HG03439 (cell line): Measurements from ENCODE around the gene SCAANT1.

ENCODE experiments used
- ATAC-seq: cut with Tn5 transposase; IDR thresholded peaks from one replicate; pipeline ENCODE4 v1.9.1; 2021; ENCODE audit warnings: mild to moderate bottlenecking, moderate library complexity; ENCODE audit not compliant: unreplicated experiment

The SCAANT1 gene

DNA sequence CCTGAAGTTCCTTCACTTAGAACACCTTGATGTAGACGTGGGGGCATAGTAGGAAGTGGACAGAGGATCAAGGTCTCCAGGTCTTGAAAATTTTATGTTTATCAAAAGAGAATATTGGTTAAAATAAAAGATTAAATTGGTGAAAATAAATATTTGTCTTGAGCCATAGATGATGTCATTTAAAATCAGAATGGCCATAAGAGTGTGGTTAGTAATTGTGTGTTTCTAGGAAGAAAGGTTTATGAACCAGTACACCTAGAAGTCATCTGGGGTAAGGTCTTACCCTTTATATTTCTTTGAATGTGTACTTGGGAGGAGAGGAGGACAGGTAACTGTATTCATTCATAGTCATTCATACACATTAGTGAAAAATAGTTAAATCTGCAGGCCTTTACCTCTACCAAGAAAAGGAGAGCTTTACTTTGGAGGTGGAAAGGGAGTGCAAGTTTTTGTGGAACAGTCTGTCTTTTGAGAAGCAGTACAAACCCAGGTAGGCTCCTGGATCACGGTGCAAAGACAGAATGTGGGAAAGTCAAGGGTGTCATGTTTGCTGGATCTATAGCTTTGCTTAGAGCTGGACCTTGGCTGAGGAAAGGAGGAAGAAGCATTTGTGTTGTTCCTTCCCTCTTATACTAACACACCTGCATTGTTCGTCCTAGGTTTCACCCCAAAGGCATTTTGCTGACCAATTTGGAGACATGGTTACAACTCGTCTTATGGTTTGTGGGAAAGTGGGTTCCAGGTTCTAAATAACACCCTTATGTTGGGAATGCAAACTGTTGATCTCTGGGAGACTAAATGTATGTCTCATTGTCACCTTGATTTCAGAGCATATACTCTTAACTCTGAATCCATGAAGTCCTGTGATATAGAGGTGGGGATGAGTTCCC lies 6.2 kb downstream of the SCAANT1 start:
- no peak for ATAC-seq

DNA sequence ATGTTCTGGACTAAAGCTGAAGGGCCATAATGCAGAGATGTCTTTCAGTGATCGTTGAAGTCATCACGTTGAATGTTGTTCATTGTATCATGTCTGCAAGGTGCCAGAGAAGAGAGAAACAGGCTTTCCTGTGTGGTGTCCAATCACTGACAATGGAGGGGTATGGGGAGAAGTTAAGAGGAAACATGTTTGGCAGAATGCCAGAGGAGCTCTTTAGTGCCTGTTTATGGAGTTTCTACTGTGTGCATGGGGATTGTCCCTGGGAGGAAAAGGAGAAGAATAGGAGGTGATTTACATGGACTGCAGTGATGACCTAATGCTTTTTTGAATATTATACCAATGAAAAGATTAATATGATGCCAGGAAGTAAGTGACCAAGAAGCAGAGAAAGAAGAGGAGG lies 11.7 kb downstream of the SCAANT1 start:
- ATAC-seq, result no peak

DNA sequence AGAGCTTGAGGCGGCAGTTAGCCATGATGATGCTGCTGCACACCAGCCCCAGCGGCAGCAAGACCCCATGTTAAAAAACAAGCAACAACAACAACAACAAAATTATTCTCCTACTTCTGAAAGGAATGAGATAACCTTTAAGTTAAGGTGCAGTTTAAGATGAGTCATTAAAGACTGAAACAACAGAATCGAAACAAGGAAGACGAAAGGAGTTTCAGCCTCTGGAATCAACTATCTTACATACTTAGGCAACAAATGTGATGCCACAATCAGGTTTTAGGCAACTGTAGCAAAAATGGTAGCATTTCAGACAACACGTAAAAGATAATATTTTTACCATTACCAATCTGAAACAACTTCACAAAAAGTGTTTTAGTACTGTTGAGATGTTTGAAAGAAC lies 12.2 kb downstream of the SCAANT1 start:
- no peak for ATAC-seq

DNA sequence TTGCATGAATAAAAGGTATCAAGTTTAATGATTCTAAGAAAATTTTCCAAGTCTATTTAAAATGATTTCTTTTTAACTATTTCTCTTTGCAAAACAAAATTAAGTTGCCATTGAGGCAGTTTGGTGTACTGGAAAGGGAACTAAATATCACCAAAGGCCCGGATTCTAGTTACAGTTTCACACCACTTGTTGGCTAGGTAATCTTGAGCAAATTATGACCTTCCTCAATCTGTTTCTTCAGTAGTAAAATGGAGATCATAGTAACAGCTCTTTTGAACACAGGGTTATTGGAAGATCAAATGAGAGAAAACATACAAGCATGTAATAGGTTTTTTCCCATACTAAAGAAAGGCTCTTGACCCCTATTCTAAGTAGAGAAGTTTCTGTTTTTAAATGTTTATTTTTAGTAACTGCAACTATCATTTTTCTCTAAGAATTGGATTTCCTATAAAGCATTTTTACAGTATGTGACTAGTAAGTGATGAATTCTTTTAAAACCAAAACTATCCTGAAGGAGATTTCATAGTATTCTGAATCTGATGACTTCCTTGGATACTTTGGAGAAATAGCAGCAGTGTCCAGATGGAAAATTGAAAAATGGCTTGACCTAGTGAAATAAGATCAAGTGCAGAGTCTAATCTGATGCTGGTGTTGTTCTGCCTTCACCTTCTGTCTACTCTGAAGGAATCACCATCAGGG lies 15.7 kb downstream of the SCAANT1 start:
- ATAC-seq, result no peak

DNA sequence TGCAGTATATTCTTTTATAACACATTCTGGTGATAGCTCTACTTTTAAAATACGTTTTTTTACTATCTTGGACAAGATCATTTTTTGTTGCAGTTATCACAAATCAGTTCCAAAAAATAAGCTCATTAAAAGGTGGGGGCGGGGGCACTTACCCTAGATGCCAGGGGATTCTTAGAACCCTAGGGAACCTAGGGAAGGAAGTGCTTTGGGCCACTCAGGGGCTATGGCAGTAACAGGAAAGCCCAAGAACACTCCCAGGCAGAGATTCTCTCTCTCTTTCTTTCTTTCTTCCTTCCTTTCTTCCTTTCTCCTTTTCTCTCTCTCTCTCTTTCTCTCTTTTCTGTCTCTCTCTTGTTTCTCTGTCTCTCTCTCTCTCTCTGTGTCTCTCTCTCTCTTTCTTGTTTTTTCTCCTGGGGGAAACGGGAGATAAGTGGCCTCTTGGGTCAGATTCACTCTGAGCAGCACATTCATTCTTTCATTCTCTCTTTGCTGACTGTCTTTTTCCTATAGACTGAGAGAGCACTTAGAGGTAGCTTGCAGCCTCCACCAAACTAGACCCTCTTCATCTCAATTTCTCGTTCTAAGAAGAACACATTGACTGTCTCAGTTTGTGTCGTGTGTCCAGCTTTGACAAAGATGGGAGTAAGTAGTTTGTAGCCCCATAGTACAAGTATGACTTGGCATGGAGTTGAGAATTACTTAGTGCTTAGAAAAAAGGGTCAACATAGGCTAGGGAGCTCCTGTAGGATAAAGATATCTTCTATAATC lies 16.6 kb downstream of the SCAANT1 start:
- ATAC-seq, result no peak

DNA sequence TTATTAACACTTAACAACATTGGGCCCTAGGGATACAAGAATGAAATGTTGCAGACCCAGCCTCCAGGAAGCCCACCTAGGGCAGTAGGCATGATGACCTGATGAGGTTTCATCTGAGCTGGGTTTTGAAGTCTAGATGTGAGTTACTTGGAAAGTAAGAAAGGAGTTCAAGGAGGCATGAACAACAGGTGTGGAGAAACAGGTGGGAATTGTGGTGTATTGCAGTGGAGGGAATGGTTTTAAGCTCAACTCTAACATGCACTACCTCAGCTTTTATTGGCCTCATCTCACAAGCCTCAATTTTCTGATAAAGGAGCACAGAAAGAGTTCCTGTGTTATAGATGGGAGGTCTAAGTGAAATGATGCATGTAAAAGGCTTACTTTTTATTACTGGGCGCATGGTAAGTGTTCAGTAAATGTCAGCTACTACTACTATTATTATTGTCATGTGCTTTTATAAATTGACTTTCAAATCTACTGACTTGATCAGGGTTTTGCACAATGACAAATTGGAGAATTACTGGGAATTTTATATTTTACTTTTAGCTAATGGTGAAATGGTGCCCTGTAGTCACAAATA lies 19.3 kb downstream of the SCAANT1 start:
- no peak for ATAC-seq

DNA sequence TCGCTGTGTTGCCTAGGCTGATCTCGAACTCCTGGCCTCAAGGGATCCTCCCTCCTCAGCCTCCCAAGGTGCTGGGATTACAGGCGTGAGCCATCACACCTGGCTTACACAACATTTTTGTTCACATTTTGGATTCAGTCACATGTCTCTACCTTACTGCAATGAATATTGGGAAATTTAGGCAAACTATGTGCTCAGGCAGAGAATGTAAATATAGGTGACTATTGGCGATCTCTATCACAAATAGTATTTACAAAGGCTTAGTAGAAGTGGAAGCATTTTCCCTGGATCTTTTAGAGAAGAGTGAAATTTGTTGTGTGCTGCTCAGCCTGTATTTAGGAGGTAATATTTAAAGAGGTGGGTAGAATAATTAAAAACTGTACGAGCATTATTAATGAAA lies 20.7 kb downstream of the SCAANT1 start:
- ATAC-seq, result no peak

DNA sequence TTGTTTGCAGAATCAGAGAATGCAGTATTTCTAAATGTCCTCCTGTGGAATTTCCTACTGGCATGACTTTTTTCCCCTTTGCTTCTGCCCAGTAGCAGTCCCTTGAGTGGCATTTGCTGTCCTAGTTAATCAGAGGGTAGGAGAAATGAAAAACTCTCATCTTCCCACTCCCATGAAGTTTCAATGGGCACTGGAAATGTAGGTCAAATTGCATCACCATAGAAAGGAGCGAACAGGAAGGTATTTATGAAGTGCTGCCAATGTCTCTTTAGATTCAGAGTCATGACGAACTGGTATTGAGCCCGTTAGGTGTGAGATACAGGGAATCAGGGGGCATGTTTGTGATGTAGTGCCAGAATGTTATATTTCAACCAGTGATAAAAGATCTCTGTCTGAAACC lies 25.3 kb downstream of the SCAANT1 start:
- ATAC-seq, result no peak

DNA sequence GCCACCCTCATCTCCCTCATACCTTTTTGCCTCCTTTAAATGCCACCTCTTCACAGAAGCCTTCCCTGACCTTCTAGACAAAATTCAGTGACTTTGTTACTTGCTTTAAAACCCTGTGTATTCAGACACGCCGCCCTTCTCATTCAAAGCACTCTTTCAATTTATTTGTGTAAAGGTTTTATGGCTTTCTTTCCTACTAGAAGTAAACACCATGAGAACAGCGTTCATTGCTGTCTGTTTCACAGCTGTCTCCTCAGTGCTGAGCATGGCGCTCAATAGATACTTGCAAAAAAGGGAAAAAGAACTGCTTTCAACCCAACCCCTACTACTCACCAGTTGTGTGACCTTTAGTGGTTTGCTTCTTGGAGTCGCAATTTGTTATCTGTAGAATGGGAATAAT lies 31.5 kb downstream of the SCAANT1 start:
- no peak for ATAC-seq

DNA sequence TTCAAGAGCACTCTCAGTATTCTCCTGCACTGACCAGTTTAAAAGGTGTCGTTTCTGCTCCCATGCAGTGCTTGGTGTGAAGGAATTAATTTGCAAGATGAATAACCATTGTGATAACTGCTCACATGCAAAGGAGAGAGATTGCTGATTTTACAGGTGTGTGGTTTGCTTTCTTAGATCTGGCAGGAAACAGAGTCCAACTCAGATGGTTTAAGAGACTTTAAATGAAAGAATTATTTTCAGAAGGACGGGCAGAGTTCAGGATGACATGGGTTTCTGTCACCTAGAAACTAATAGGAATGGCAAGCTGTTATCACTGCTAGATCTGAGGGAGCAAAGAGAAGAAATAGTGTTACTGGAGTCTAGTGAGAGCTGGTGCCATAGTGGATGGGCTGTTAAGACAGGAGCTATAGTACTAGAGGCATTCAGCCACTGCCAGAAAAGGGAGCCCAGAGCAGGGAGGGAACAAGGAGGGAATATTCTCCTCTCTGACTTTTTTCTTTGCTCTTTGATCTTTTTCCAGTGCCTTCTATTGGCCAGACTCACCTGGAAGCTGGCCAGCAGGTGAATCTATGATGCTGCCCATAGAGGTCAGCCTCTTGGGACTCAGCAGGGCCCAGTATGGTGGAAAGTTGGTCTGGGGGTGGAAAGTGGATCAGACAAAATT lies 33.7 kb downstream of the SCAANT1 start:
- ATAC-seq, result no peak

DNA sequence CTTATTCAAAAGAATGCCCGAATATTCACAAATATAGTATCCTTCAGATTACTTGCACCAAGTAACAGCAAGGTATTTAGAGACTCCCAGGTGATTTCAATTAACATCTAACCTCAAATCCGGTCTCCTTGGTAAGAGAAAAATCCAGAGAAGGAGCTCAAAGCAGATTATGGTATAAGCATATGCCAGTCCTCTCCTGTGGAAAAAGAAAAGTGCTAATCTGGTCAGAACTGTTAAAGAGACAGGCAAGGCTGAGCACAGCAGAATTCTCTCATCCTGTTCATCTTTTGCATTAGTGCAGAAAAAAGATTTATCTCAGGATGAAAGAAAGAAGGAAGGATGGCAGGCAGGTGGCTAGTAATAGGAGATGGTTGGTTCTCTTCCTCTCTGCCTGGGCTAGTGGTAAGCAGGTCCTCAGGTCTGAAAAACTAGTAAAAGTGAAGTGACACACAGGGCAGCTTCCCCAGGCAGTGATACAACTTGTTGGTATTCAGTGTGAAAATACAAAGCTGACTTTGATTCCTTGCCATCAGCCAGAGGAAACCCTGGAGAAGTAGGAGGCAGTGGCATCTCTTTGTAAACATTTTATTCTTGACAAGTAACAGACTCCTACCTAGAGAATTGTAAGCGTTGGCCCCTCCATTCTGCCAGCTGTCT lies 34.3 kb downstream of the SCAANT1 start:
- no peak for ATAC-seq

DNA sequence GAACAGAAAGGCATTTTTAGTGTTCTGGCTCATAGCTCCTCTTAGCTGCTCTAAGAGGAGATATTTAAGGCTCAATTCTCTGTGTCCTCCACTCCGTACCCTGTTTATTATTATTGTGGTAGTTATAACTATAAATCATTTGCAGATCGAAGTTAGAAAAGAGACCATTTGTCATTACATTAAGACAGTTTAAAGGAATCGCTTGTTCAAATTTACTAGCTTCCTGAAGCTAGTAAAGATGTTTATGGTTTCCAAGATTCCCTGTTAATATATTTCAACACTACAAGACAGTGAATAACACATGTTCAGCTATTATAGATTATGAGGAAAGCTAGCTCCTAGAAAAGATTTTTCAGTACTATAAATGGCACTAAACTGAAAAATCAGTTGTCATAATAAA lies 35.9 kb downstream of the SCAANT1 start:
- no peak for ATAC-seq

DNA sequence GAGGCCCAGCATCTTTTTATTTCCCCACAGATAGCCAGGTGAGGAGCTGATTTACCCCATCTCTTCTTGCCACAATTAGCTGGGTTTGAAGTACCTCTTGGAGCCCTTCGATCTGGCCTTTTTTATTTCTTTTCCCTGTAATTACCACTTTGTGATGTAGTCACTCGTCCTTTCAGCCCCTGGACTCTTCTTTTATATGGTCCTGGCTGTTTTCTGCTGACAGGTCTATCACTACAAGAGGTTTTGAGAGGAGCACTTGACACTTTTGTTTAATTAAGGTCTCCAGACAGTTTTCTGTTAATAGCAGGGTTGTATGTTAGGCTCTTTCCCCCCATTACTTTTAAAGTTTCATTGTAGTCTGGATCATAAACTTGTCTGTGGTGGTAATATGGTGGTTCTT lies 36.7 kb downstream of the SCAANT1 start:
- ATAC-seq, result no peak

DNA sequence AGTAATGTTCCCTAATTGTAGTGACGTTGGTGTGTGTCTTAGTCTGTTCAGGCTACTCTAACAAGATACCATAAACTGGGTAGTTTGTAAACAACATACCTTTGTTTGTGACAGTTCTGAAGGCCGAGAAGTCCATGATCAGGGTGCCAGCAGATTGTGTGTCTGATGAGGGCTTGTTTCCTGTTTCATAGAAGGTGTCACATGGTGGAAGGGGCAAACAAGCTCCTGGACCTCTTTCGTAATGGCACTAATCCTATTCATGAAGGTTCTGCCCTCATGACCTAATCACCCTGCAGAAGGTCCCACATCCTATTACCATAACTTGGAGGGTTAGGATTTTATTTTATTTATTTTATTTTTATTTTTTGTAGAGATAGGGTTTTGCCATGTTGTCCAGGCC lies 37.4 kb downstream of the SCAANT1 start:
- ATAC-seq, result no peak

DNA sequence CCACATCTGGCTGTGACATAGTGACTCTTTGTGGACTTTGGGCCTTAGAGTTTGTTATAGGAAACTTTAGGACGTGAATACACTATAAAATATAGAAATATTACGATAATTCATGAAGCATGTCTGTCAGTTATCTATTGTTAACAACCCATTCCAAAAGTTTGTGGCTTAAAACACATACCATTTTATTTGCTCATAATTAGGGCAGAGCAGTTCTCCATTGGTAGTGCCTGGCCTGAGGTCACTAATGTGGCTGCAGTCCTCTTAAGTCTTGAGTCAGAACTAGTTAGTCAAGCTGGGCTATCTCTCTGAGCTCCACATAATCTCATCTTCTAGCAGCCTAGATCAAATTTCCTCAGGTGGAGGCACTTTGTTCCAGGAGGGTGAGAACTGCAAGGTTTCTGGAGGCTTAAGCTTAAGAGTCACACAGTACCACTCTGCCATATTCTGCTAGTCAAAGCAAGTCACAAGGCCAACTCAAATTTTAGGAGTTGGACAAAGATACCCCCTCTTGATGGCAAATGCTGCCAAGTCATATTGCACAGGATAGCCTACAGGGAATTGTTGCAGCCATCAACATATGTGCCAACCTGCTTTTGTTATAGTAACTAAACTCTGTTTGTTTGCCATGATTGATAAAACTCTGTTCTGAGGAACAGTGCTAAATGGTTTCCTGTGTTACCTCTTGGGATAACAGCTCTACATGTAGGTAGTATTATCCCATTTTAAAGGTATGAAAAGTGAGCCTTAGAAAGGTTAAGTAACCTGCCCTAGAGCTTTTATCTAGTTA lies 39.9 kb downstream of the SCAANT1 start:
- ATAC-seq, result no peak

DNA sequence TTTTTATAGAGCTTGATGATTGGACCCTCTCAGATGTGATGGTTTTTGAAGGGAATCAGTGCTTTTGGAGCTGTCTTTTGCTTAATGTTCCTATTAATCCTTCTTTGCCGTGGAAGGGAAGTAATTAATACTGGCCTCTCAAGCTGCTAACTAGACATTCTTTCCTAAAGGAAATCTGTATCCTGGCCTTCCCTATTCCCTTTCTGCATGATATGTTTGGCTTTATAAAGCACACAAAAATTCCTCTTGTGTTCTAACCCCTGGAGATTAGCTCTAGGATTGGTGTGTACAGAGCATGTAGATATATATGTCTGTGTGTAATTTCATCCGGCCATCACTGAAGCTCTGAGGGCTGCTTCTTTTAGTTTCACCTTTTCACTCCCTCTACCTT lies 41.6 kb downstream of the SCAANT1 start:
- ATAC-seq, result no peak

DNA sequence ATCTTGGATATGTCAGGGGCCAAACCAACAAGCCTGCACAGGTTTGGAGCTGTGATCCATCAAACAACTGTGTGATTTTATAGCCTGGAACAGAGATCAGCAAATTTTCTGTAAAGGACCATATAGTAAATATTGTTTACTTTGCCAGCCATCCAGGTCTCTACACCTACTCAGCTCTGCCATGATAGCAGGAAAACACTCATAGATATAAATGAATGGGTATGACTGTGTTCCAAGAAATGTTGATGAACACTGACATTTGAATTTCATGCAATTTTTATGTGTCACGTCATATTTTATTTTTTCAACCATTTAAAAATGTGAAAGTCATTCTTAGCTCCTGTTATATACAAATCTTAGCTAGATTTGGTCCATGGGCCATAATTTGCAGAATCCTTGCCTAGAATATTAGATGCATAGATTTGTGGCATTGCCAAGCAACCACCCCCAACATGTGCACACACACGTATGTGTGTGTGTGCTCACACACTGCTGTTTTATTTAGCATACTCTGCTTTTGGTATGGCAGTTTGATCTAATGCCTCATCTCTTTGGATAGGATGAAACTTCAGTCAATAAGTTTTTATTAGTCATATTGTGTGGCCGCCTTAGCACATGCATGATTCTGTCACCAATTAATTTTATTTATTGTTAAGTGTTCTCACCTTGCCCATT lies 42.1 kb downstream of the SCAANT1 start:
- no peak for ATAC-seq

DNA sequence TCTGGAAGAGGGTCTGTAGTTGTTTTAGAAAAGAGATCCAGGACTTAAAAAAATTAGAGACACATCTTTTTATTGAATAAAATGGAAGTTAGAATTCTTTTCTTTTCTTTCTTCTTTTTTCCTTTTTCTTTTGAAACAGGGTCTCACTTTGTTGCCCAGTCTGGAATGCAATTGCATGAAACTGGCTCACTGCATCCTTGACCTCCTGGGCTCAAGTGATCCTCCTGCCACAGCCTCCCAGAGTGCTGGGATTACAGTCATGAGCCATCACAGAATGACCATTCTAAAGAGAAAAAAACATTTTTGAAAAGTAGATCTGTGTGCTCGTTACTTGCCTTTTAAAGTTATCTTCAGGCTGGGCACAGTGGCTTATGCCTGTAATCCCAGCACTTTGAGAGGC lies 45.0 kb downstream of the SCAANT1 start:
- ATAC-seq, result no peak

DNA sequence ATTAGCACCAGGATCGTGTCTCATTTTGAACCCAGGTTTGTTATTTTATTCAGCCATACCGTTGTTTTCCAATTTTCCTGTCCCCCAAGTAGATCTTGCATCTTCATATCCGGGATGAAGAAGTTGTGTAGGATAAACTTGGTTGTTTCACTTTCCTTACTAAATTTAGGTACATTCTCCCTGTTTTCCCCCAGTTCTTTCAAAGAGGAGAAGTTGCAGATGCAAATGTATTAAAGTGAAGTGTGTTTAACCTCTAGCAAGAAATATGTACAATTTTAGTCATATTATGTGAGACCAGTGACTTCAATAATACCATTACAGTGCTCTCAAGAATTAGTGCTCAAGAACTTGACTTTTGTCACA lies 47.2 kb downstream of the SCAANT1 start:
- ATAC-seq, result no peak
